Mammary epithelial cell (primary cell): ENCODE results near the gene DNAH9.

Experiments used
- EZH2 ChIP-seq: IDR thresholded peaks from 2 replicates; pipeline ENCODE4 v1.6.1; 2012; ENCODE audit warnings: low read length, inconsistent platforms, borderline replicate concordance
- TF ChIP-seq, protein P1 (sequence below), 2 donors: IDR thresholded peaks in 1 of 2; conservative IDR thresholded peaks in 1 of 2; 2 replicates each; pipeline ENCODE4 v1.5.1; 2011 to 2012; ENCODE audit warnings: inconsistent platforms in 2 of 2, low read length in 2 of 2, mild to moderate bottlenecking in 2 of 2, control low read depth in 1 of 2, low read depth in 1 of 2; ENCODE audit not compliant: insufficient read depth in 1 of 2; ENCODE audit errors: extremely low read depth in 1 of 2

DNA sequence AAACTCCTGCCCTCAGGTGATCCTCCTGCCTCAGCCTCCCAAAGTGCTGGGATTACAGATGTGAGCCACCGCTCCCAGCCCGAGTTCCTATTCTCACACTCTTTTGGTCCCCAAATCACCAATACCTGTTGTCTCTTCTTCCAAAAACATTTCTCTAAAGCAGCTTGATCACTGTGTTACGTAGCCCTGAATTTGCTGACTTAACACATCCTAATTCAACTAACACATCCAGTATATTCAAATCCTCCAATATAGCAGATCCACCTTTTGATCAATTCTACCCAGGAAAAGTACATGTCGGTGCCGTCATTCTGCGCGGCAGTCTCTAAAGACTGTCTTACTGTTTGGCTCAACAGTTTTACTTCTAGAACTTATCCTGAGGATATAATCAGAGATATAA, 207.7 kb downstream of the DNAH9 start:
- TF ChIP-seq, protein P1, sequence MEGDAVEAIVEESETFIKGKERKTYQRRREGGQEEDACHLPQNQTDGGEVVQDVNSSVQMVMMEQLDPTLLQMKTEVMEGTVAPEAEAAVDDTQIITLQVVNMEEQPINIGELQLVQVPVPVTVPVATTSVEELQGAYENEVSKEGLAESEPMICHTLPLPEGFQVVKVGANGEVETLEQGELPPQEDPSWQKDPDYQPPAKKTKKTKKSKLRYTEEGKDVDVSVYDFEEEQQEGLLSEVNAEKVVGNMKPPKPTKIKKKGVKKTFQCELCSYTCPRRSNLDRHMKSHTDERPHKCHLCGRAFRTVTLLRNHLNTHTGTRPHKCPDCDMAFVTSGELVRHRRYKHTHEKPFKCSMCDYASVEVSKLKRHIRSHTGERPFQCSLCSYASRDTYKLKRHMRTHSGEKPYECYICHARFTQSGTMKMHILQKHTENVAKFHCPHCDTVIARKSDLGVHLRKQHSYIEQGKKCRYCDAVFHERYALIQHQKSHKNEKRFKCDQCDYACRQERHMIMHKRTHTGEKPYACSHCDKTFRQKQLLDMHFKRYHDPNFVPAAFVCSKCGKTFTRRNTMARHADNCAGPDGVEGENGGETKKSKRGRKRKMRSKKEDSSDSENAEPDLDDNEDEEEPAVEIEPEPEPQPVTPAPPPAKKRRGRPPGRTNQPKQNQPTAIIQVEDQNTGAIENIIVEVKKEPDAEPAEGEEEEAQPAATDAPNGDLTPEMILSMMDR (conservative IDR thresholded peaks at IDR 0.05 in 1 of 2, IDR thresholded peaks at IDR 0.05 in 1 of 2; ENCODE audit: extremely low read depth in 1 of 2, insufficient read depth in 1 of 2, low read depth in 1 of 2, low read length in 2 of 2): no peak
- no peak for TF ChIP-seq EZH2
